Left ventricle myocardium inferior (tissue), 1 donor: ENCODE measurements around the gene POLA2. TPM values are rescaled to one million over a fixed set of nuclear protein-coding genes. Genes with fewer than 3 reads are reported as not detected.

Experiments
- DNase-seq: peaks from one replicate; pipeline ENCODE4 v3.0.0-alpha.2; 2020
- H3K27ac ChIP-seq: fragments of 200-600 bp; replicated peaks from 2 replicates; pipeline ENCODE4 v1.8.0; 2021
- H3K27me3 ChIP-seq: fragments of 200-600 bp; 2 replicates; pipeline ENCODE4 v1.8.0; 2021; ENCODE audit warnings: low read depth
- H3K36me3 ChIP-seq: fragments of 200-600 bp; 2 replicates; pipeline ENCODE4 v1.8.0; 2021
- H3K4me1 ChIP-seq: fragments of 200-600 bp; 2 replicates; pipeline ENCODE4 v1.8.0; 2021
- H3K4me3 ChIP-seq: fragments of 200-600 bp; 2 replicates; pipeline ENCODE4 v1.8.0; 2021; ENCODE audit warnings: mild to moderate bottlenecking, moderate library complexity
- H3K9me3 ChIP-seq: fragments of 200-600 bp; replicated peaks from 2 replicates; pipeline ENCODE4 v1.8.0; 2021
- intact Hi-C: fragments of 100-400 bp; cut with micrococcal nuclease; formaldehyde crosslinking; loops from one replicate; pipeline ENCODE4 v1.11.0; 2022
- total RNA-seq: library from RNA; stranded (reverse); fragmentation: NEBNext Ultra II Directional; extraction: Animal tissue kit (Norgen Biotek cat#: 25700); gene quantifications from one replicate; pipeline ENCODE4 v1.2.1, GENCODE V29; 2021
- TF ChIP-seq, protein P1 (sequence below): fragments of 200-600 bp; IDR thresholded peaks from 2 replicates; pipeline ENCODE4 v1.8.0; 2021; ENCODE audit warnings: antibody characterized with exemption, mild to moderate bottlenecking, borderline replicate concordance
- donor health status: DM: no; HTN: yes; CAD: no; lungs with severe emphysema.

POLA2 gene
- total RNA-seq, 1 donor from 2014 or later = 3.8 TPM

DNA sequence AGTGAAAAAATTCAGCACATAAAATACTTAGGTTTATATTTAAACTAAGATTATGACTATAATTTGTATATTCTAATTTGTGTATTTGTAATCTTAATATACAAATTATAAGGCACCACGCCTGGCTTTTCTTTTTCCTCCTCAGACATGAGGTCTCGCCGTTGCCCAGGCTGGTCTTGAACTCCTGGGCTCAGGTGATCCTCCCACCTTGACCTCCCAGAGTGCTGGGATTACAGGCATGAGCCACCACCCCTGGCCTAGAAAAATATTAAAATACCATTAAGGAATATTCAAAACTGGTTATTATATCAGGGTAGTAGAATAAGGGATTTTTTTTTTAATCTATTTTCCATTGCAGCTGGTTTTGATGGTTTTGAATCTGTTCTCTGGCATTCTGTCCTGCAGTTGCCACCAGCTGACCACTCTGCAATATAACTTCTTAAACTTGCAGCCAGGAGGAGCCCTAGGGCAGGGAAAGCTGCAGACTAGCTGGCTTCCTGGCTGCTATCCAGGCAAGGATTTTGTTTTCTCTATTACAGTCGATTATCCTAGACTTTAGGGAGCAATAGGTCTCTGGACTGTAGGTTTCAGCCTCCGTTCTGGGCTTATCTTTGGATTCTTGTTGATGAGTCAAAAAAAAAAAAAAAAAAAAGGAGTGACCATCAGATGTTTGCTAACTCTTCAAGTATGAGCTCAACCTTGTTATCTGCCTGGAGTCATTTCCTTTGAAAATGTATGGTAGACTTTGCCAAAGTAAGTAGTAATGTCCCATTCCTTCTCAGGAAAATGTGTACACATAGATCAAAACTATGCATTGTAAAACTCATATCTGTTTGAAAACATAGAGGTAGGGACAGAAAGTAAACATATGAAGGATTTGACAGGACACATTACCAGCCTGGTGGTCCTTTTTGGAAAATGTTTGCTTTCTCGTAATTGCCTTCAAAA lies 13.2 kb downstream of the POLA2 start:
- TF ChIP-seq, protein P1, sequence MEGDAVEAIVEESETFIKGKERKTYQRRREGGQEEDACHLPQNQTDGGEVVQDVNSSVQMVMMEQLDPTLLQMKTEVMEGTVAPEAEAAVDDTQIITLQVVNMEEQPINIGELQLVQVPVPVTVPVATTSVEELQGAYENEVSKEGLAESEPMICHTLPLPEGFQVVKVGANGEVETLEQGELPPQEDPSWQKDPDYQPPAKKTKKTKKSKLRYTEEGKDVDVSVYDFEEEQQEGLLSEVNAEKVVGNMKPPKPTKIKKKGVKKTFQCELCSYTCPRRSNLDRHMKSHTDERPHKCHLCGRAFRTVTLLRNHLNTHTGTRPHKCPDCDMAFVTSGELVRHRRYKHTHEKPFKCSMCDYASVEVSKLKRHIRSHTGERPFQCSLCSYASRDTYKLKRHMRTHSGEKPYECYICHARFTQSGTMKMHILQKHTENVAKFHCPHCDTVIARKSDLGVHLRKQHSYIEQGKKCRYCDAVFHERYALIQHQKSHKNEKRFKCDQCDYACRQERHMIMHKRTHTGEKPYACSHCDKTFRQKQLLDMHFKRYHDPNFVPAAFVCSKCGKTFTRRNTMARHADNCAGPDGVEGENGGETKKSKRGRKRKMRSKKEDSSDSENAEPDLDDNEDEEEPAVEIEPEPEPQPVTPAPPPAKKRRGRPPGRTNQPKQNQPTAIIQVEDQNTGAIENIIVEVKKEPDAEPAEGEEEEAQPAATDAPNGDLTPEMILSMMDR = peak; percentile 83
- H3K4me3 ChIP-seq = no peak overlapping the region
- DNase-seq = peak; percentile 60
- intact Hi-C loops = loop anchor here (5.0 kb wide), 2 partner anchors 37 to 52 kb away; partner anchors contain the start of gene CDC42EP2
- H3K9me3 ChIP-seq = no peaks in the 10 kb centered on the region
- H3K27me3 ChIP-seq = no peaks in the 10 kb centered on the region
- peak overlapping the region; percentile 71 for H3K27ac ChIP-seq
- H3K4me1 ChIP-seq = peaks cover 25% of the 10 kb centered on the region
- peaks cover 9% of the 10 kb centered on the region for H3K36me3 ChIP-seq

DNA sequence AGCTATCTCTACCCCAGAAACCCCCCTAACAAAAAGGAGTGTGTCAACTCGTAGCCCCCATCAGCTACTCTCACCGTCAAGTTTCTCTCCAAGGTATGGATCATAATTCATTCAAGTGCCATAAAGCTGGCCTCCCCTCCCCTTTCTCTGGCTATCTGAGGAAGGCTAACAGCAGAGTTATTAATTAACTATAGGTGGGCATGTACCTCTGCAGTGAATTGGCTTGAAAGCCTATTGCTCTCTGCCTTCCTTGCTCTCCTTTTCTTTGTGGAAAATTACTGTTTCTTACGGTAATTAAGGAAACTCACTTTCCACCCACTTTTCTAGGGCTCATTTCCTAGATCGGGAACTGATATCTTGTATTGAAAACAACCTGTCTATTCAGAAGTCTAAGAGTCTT lies 14.1 kb downstream of the POLA2 start:
- Histone ChIP-seq H3K4me1 (peaks cover 34% of the 10 kb centered on the region), H3K27me3 (no peaks in the 10 kb centered on the region), H3K4me3 (no peak overlapping the region), H3K36me3 (peaks cover 4% of the 10 kb centered on the region), H3K9me3 (no peaks in the 10 kb centered on the region), H3K27ac (peak overlapping the region; percentile 71)
- intact Hi-C loops = loop anchor here (5.0 kb wide), 2 partner anchors 36 to 51 kb away; partner anchors contain the start of gene CDC42EP2
- TF ChIP-seq, protein P1 = no peak
- no peak for DNase-seq

DNA sequence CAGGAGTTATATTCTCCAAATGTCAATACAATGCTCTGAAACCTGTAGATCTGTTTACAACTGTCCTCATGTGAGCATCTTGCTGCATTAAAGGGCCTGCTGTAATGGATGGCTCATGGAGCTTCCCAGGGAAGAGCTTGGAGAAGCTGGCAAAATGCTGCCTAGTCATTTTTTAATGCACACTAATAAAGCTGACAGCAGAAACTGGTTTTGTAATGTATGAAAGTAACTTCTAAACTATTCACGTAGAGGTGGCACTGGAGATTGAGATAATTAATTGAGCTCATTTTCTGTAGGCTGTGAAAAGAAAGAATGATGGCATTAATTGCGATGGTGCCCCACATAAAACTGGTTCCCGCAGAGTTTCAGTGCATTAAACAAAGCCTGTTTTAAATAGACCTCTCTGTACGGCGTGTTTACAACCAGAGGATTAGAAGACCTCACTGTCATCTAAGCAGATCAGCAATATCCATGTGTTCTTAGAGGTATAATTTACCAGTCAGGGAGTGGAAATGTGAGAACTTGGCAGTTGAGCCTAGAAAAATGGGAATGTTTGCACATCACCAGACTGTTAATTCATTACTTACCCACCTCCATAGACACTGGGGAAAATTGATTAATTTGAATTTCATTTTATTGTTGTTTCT lies 16.0 kb downstream of the POLA2 start:
- Histone ChIP-seq H3K9me3 (no peaks in the 10 kb centered on the region), H3K4me3 (no peak overlapping the region), H3K4me1 (peaks cover 35% of the 10 kb centered on the region), H3K27ac (no peak overlapping the region), H3K36me3 (peaks cover 21% of the 10 kb centered on the region), H3K27me3 (no peaks in the 10 kb centered on the region)
- intact Hi-C loops = loop anchor here (5.0 kb wide), 2 partner anchors 35 to 50 kb away; partner anchors contain the start of gene CDC42EP2
- no peak for DNase-seq
- TF ChIP-seq, protein P1 = no peak

DNA sequence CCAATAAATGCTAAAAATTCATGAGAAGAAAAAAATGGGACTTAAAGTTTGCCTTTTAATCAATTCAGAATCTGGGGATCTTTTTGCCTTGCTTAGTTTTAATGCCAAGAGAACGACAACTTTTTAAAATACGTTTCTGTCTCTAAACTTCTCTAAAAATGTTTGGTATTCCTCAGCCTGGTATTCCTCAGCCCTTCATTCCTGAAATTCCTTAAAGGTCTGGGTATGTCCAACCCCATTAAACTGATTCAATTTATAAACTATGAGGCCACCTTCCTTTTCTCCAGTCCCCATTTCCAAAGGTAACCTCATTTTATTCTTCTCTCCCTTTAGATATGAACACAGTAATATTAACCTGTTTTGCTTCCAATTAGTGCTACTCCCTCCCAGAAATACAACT lies 16.6 kb downstream of the POLA2 start:
- H3K4me3 ChIP-seq = no peak overlapping the region
- DNase-seq = no peak
- peaks cover 35% of the 10 kb centered on the region for H3K4me1 ChIP-seq
- H3K9me3 ChIP-seq = no peaks in the 10 kb centered on the region
- intact Hi-C loops = loop anchor here (5.0 kb wide), 2 partner anchors 34 to 49 kb away; partner anchors contain the start of gene CDC42EP2
- TF ChIP-seq, protein P1 = no peak
- H3K27ac ChIP-seq = peak overlapping the region; percentile 69
- no peaks in the 10 kb centered on the region for H3K27me3 ChIP-seq
- peaks cover 27% of the 10 kb centered on the region for H3K36me3 ChIP-seq

DNA sequence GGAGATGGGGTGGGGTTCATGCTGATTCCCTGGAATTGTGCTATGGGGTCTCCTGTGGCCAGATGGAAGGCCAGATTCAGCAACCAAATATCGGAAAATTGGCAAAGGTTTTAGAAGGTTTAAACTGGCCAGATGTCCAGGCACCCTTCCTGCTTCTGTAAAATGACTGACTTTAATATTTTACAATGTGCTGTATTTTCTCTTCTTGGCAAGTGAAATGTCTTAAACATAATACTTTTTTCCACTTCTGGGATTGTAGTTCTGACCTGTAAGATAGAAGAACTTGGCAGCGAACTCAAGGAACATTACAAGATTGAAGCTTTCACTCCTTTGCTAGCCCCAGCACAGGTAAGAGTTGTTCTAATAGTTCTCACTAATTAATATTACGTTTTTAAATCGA lies 17.5 kb downstream of the POLA2 start:
- DNase-seq = no peak
- Histone ChIP-seq H3K36me3 (peaks cover 29% of the 10 kb centered on the region), H3K4me3 (no peak overlapping the region), H3K27ac (peak overlapping the region; percentile 69), H3K27me3 (no peaks in the 10 kb centered on the region), H3K9me3 (no peaks in the 10 kb centered on the region), H3K4me1 (peaks cover 34% of the 10 kb centered on the region)
- intact Hi-C loops = loop anchor here (5.0 kb wide), 2 partner anchors 33 to 48 kb away; partner anchors contain the start of gene CDC42EP2
- TF ChIP-seq, protein P1 = no peak
